Measurements from ENCODE around the gene SLC6A6. TPM values are rescaled to one million over a fixed set of nuclear protein-coding genes. Genes with fewer than 3 reads are reported as not detected.
A peak's percentile ranks its signal among the peaks of the same experiment; 100 is the strongest.

The SLC6A6 gene
- total RNA-seq, 1 experiment from 2014 or later, result 25.5 TPM

GRCh38 chr3:14416453-14416852, 14.0 kb downstream of the SLC6A6 start:
- no peak for DNase-seq (ENCODE audit: low read depth)

GRCh38 chr3:14418296-14419250, 16.2 kb downstream of the SLC6A6 start:
- DNase-seq (ENCODE audit: low read depth), result no peak

DNA sequence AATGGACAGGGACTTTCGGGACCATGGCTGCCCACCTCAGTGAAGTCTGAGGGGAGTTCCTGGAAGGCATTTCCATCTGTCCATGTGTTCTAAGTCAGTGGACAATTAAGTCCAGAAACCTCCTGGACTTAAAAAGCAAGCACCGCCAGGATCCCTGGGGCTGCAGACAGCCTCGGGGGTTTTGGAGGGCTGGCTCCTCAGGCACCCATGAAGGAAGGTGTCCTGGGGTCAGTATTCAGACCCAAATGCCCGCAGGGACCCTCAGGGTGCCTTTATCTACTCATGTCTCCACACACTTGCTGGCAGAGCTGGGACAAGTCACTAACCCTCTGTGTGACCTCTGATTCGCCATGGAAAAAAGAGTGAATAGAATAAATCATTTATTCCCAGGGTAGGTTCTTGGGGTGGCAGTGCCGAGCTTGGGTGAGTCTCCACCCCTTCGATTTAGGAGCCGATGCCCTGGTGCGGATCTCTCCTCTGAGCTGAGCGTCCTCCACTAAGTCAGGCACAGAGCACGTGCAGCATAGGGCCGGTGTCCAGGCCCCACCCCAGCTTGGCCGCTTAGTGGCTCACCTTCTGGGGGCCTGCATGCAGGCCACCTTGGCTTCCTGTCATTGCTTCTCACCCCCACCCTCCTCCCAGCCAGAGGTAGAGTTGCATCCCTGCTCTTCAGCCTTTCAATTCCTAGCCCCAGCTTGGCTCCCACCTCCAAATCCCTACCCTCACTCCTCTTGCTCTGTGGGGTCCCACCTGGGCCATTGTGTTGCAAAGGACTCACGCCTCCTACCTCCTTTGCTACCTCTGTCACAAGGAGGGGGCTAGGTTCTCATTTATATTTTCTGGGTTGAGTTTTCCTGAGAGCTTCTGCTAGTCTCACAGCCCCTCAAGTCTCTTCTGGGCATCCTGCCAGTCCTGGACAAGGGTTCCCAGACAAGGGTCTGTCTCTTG, 19.9 kb downstream of the SLC6A6 start:
- no peak for DNase-seq (ENCODE audit: low read depth)

DNA sequence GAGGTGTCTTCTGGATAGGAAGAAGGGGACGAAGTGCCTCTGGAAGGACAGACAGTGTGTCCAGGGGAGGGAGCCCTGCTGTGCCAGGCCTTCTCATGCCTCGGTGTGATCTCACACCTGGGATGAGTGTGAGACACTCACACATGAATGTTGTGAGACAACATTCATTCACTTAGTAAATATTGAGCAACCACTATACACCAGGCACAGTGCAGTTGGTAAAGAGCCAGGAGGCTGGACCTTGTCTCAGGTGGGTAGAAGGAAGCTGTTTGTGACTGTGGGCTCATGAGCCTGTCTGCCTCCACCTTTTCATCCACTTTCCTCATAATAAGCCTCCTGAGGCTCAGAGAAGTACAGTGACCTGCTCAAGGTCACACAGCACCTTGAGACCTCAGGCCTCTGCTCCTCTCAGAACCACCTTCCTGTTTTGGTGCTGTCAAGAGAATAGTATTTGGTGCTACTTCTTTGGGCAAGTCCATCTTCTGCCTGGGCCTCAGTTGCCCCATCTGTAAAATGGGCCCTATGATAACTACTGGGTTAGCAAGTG, 20.9 kb downstream of the SLC6A6 start:
- DNase-seq (ENCODE audit: low read depth), result no peak

GRCh38 chr3:14423963-14424362, 21.6 kb downstream of the SLC6A6 start:
- no peak for DNase-seq (ENCODE audit: low read depth)

DNA sequence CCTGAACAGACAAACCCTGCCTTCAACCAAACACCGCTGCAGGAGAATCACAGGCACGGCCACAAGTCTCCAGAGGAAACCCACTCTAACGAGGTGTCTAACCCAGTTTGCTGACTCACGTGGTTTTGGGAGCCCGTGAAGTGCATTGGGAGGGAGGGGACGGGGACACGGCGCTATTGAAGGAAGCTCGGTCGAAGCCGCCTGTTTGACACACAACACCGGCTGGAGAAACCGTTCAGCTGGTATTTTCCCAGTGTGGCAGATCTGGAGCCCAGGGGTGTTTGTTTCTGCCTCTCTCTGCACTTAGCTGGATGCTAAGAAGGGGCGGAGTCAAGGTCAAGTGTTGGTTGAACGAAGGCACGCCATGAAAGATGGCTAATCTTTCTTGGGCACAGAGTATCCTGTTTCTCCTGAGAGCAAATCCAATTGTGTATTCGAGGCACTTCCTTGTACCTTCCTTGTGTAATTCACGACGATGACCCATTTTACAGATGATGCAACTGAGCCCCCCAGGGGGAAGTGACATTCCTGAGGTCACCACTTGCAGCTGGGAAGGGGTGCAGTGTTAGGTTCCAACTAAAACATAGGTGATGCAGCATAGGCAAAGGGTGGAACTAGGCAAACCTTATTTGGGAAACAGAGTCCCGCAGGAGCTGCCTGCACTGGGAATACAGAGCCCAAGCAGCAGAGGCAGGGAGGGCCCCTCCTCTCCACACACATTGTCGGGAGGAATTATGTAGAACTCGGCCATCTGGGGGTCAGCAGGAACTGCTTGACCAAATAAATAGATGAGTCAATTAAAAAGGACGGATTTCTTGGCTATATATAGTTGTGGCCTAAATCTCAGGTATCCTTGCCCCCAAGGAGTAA, 22.5 kb downstream of the SLC6A6 start:
- peak; percentile 26 for DNase-seq (ENCODE audit: low read depth)

GRCh38 chr3:14425581-14426304, 23.3 kb downstream of the SLC6A6 start:
- no peak for DNase-seq (ENCODE audit: low read depth)

DNA sequence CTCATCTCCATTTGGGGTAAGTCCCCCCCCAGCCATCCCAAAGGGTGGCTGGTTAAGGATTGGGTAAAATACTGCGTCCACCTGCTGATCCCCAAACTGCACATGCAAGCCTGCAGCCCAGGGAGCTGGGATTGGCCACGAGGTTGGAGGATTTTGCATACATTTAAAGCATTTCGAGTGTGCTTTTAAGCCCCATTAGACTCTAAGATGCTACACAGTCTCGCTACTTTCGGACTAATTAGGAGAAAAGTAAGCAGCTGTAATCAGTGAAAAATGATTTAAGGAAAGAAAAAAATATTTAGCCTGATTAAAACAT, 23.9 kb downstream of the SLC6A6 start:
- no peak for DNase-seq (ENCODE audit: low read depth)

DNA sequence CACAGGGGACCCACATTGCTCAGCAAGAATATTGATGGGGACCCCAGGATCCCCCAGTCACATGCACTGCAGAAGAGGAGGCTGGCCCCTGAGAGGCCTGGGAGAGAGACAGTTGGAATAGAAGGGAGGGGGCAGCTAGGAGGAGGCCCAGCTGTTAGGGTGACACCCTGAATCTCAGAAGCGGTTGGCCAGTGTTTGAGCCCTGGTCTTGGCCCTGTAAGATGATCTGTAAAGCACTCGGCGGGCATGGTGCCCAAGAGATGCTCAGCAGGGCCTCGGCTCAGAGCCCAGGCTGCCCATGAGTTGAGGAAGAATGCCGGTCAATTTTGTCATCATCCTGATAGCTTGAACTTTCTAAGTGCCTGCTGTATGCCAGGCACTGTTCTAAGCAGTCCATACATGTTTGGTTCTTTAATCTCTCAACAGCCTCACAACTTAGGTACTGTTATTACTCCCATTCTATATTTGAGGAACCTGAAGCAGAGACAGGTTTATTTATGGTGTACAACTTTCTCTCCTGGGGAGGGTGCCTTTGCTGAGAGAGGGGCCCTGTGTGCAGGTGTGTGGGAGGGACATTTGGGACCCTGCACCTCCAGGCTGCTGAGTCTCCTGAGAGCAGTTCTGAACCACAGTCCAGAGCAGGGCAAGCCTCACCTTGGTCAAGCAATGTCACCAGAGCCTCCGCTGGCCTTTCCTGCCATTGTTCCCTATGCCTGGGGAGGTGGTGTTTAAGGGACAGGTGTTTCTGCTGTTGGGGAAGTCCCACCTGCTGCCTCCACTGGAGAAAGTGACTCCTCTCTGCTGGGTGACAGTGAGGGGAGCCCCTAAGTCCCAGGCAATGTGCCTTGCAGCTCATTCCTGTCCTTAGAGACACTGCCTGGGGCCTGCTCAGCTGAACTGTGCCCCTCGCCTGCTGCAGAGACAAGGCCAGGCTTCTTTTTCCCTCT, 26.0 kb downstream of the SLC6A6 start:
- peak; percentile 92 for DNase-seq (ENCODE audit: low read depth)

DNA sequence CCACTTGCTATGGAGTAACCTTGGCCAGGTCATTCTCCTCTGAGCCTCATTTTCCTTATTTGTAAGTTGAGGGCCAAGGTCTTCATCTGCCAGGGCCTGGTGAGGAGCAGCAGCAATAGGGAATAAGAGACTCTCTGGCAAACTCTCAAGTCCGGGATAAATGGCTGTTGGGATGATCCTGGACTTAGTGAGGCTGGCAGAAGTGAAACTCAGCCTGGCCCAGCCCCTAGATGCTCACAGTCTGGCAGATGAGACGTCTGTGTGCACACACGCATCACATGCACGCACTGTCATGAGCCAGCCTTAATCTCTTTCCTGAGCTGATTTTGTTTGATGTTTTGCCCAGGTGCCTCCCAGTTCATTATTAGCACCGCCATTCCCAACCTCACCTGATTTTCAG, 26.8 kb downstream of the SLC6A6 start:
- no peak for DNase-seq (ENCODE audit: low read depth)

DNA sequence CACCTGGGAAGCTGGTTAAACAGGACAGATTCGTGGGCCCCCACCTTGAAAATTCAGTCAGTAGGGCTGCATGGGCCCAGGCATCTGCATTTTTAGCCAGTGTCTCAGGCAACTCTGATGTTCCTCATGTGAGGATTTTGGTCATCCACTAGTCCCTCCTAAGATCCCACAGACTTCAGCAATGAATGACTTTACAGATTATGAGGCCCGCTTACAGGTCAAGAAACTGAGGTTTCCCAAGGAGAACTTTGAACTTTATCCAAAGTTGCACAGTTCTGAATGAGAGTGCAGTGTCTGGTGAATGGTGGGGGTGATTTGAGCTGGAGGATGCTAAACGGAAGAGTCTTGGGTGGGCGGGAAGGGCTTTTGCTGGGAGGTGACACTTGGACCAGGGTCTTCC, 27.2 kb downstream of the SLC6A6 start:
- DNase-seq (ENCODE audit: low read depth), result no peak

DNA sequence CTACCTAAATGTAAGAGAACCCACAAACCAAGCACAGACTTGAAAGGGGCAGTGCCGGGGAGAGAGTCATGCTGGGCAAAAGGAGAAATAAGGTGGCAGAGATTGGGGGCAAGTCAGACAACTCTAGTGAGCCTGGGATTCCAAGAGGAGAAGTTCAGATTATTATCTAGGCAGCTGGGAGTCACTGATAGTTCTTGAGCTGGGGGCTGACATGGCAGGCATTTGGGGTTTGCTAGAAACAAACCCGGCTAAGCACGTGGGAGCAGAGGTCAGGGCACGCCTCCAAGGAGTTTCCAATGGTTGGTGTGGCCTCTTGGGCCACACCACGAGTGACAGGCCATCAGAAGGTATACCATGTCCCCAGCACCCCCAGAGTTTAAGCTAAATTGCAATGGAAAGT, 27.6 kb downstream of the SLC6A6 start:
- no peak for DNase-seq (ENCODE audit: low read depth)

DNA sequence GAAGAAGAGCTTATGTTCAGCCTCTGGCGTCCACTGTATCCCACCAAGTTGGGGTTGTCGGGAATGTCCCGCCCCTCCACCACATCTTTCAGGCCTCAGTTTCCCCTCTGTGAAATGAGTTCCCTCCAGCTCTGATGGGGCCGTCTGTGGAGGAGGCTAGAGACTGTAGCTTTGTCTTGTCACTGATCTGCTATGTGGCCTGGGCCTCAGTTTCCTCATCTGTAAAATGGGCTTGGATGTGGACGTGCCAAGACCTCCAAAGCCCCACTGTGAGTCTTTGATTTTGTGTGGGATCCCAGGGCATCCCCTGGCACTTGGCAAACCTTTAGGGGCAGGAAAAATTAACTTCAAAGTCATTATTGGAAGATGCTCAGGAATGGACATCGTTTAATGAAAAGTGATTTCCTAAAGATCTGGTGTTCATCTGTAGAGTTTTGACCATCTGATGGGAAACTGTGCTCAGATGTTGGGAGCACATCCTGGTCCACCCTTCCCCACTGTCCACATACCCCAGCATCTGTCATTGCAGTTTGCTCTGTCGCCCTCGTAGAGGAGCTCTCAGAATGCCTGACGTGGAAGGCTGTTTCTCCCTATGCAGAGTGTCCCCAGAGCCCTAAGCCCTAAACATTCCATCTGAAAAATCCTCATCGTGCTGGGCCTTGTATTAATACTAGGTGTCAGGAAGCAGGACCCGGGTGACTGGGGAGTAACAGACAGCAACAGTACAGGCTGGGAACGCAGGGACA, 28.5 kb downstream of the SLC6A6 start:
- DNase-seq (ENCODE audit: low read depth), result no peak

- DNase-seq (ENCODE audit: low read depth), result no peak
Observed at GRCh38 chr3:14431452-14431916, 29.1 kb downstream of the SLC6A6 start.

DNA sequence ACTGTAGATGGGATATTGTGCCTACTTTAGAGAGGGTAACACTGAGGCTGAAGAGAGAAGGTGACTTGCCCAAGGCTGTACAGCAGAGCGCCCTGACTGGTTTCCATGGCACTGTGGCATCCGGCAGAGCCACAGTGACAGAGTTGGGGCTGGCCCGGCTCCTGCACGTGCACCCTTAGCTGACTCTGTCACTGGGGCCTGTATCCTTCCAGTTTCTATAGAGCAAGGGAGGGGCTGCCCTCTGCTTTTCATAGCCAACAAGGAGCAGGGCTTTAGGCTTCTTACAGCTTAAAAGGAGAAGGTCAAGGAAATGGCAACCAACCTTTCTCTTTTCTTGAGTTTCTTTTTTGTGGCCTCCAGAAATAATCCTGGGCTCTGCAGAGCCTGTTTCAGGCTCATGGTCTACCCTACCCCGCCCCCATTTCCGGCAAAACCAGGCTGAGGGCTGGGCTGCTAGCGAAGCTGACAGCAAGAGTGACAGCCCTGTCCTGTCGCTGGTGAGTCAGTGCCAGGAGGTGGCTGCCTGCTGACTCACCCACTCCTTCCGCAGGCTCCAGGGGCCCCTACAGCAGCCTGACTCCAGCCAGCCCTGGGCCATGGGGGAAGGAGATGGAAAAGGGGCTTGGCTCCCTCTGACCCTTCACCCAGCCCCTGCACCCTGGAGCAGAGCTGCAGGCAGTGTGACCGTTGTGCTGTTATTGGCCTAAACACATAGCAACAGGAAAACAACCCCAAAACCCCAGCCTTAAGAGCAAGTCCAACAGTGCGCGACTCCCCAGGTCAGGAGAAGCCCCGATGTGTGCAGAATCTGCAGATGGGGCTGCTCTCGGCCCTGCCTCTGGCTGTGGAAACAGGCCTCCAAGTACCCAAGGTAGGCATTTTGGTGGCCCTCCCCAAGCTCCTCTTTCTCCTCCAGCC, 29.8 kb downstream of the SLC6A6 start:
- DNase-seq (ENCODE audit: low read depth), result peak; percentile 85

- DNase-seq (ENCODE audit: low read depth), result no peak
Observed at GRCh38 chr3:14433106-14433505, 30.7 kb downstream of the SLC6A6 start.

DNA sequence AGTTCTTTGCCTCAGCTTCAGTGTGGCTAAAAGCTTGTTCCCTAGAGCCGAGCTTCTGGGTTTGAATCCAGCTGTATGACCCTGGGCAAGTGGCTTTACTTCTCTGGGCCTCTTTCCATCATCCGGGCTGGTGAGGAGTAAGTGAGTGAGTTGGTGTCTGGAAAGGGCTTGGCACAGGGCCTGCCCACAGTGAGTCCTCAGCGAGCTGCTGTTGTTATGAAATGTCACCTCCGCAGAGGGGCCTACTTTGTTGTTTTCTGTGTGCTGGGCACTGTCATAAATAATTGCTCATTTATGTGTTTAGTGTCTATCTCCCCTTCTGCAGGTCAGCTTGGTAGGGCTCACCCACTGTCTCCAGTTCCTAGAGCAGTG, 31.7 kb downstream of the SLC6A6 start:
- DNase-seq (ENCODE audit: low read depth), result peak; percentile 53

All from LHCN-M2 (cell line).